ENCODE results near the gene ARHGEF38. TPM values are rescaled to one million over a fixed set of nuclear protein-coding genes. Genes with fewer than 3 reads are reported as not detected.
A peak's percentile ranks its signal among the peaks of the same experiment; 100 is the strongest.

Gene ARHGEF38, protein sequence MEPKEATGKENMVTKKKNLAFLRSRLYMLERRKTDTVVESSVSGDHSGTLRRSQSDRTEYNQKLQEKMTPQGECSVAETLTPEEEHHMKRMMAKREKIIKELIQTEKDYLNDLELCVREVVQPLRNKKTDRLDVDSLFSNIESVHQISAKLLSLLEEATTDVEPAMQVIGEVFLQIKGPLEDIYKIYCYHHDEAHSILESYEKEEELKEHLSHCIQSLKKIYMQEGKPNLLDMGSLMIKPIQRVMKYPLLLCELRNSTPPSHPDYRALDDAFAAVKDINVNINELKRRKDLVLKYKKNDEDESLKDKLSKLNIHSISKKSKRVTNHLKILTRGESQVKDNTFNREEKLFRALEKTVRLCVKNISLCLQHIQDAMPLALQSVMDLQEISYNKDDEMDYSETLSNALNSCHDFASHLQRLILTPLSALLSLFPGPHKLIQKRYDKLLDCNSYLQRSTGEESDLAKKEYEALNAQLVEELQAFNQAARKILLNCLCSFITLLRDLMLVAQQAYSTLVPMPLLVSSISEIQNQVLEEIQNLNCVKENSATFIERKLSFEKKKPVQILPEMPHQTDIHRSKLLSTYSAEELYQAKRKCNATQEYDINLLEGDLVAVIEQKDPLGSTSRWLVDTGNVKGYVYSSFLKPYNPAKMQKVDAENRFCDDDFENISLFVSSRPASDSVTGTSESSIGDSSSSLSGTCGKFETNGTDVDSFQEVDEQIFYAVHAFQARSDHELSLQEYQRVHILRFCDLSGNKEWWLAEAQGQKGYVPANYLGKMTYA
- polyA plus RNA-seq (ENCODE audit: insufficient read length in 12 of 12) = 1 to 10 TPM in 5 of 12 donors, under 1 TPM in 5, not detected in 2; 0.13 to 2.5 (median 0.89) TPM
- long read RNA-seq, donor 1, partial matches to known transcripts = 0 of 2 reads
- long read RNA-seq, donor 1, other reads (novel, unspliced or antisense) = 0 of 2 reads
- long read RNA-seq, donor 2, partial matches to known transcripts = 12 of 12 reads
- long read RNA-seq, donor 2, other reads (novel, unspliced or antisense) = 0 of 12 reads
- long read RNA-seq, donor 3 = 0 reads
- long read RNA-seq, donor 4 = 0 reads
- long read RNA-seq, donor 5 = 0 reads
- long read RNA-seq, donor 6 = 0 reads
- long read RNA-seq, donor 7 = 0 reads
- long read RNA-seq, donor 8 = 0 reads
- long read RNA-seq, donor 9 = 0 reads
- long read RNA-seq, donor 10 = 0 reads
- long read RNA-seq, donor 11 = 0 reads

DNA sequence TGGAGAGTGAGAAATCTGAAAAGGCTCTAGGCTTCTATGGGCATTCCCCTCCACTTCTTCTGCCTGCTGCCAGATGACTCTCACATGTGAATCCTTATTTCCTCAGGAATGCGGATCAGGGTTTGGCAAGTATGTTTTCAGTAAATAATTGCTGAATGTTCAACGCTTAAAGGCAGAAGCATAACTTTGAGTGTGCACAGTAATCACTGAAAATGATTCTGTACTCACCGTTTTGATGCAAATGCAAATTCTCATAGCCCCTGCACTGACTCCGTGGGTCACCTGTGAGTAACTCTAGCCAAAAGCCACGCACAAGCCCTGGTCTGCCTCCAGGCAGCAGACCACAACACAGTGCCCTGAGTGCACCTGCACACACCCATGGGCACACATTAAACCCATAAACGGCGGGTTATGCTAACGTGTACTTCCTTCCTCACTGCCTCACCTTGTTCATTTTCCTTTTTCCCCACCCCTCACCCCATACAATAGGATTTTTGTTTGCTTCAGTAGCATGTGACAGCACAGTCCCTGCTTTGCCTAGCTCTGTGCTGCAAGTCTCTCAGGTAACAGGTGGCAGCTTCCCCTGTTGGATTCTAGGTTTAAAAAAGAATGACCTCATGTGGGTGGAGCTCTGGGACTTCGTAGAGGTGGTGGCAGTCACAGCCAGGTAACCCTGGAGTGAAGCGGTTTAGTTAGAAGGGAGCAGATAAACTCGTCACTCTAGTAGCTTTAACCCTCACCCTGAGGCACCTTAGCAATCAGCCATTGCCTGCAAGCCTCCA is at the start of gene ARHGEF38:
Gene ARHGEF38, plus strand, starts transcription at position 656 of the 782 bp plus-strand sequence. CDS start 146 bp downstream, outside the sequence.
- DNase-seq = no peak

- no peak for DNase-seq
Observed at GRCh38 chr4:105503484-105503883, 48.9 kb upstream of the ARHGEF38 start.

DNA sequence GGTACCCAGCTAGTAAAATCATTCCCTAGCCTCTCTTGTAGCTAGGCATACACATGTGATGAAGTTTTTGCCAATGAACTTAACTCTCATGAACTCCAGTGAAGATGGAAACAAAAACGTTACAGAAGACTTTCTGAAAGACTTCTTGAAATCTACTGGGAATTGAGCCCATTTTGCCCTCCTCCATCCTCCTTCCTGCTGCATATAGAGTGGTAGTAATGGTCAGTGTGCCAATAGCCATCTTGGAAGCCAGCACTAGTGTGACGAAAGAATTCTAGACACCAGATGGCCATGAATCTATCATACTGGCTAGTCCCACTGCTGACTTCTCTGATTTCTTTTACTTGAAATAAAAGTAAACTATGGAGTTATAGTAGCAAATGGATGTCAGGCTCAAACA is 47.7 kb upstream of the ARHGEF38 start:
- DNase-seq = no peak

GRCh38 chr4:105509291-105509690 is 43.1 kb upstream of the ARHGEF38 start:
- DNase-seq = no peak

GRCh38 chr4:105509714-105510113 is 42.7 kb upstream of the ARHGEF38 start:
- no peak for DNase-seq

DNA sequence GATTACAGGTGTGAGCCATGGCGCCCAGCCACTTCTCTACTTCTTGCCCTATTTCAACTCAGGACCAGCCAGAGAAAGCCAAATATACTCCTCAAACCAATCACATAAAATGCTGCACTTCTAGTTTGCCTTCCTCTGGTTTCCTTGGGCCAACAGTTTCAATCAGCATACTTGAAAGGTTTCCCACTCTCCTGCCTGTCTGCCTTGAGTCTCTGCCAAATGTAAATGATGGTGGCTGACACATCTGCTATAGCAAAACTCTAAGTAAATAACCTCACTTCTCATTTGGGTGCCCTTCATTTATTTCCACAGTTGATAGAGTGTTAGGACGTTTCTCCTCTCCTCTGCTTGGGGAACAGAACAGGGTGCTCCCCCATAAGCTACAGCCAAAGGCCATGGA is 42.2 kb upstream of the ARHGEF38 start:
- no peak for DNase-seq

- DNase-seq = peak; percentile 20
Observed at GRCh38 chr4:105520819-105521790, 31.3 kb upstream of the ARHGEF38 start.

DNA sequence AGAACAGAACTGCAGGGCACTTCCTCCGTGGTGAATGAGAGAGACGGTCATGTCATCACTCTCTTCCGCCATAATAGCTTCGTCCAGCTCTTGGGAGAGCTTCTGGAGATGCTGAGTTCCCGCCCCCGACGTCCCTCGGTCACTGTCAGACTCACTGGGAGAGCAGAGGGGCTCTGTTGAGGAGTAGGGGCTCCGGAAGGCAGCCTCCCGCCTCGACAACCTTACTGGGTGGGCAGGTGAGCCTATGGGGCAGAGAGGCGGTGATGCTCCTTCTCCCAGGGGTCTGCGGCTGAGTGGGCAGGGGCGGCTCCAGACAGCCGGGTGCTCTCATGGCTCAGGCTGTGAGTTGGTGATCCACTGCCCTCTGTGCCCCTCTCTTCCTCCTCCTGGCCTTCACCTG is 25.8 kb upstream of the ARHGEF38 start:
- no peak for DNase-seq

DNA sequence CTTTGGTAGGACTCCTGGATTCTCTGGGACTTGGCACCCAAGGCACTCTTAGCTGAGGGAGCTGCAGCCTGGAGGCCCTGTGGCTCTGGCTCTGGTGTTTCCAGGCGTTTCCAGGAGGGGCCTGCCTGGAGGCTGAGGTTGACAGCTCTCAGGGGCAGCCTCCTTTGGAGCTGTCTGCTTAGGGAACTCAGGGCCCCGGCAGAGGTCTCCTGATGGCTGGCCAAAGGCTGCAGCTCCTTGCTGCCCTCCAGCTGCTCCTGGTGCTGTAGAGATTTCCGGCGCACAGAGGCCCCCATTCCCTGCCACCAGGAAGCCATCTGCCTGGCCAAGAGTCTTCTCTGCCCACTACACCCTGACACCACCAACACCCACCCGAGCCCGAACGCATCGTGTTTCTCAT is 25.3 kb upstream of the ARHGEF38 start:
- DNase-seq = no peak

DNA sequence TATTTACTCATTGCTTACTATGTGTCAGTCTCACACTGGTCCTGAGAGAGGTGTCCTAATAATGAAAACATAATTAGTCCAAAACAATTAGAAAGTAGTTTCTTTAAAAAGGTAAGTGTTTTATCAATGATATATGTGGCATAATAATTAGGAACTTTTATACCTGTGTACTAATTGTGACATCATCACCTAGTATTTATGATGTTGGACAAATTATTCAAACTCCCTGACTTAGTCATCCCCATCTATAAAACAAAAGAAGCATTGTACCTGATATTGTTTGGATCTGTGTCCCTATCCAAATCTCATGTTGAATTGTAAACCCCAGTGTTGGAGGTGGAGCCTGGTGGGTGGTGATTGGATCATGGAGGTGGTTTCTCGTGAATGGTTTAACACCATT is 15.8 kb upstream of the ARHGEF38 start:
- no peak for DNase-seq

DNA sequence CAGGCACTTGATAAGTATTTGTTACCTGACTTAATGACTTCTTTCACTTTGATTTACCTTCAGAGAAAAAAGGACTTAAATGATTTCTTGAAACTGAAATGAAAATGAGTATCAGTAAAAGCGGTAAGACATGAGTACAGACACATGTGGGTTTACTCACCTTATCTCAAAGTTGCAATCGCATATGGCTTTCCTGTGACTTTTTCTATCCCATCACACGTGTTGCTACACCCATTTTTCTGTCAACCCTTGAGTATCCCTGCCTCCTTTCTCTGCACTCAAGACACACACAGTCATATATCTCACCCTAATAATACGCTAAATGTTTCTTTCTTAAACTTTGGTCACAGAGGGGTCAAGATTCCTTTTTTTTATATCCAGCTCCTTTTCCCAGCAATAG is 11.0 kb upstream of the ARHGEF38 start:
- DNase-seq = no peak

DNA sequence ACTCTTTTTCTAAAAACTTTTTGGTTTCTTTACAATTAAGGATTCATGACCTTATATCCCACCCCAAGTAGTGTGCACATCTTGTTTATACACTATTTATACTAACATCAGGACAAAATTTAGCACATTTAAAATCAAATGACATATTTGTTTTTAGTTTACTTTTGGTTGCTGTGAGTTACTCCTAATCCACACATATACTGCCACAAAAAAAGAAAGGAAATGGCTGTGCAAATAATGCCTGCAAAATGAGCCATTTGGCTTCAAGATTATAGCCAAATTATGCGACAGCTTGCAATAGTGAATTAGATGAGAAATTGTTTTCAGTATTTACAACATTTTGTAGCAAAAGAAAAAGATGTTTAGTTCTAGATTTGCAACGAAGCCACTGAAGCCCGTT is 10.4 kb upstream of the ARHGEF38 start:
- DNase-seq = no peak

DNA sequence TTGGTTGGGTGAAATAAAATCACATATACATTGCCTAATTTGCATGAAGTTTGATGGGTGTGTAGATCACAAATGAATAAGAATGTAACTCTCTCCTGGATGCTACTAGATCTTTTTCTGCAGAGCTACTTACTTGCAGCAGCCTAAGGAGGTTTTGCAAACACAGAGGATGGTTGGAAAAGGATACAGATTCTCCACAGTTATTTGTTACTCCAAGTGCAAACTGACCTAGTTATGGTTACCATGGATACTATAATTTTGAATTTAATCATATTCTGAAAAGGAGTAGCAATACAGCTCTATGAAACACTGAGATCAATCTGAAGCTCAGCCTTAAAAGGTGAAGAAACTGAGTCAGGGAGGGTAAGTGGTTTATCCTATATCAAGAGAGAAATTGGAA is 9.1 kb upstream of the ARHGEF38 start:
- no peak for DNase-seq

GRCh38 chr4:105543881-105544280 is 8.5 kb upstream of the ARHGEF38 start:
- DNase-seq = no peak

DNA sequence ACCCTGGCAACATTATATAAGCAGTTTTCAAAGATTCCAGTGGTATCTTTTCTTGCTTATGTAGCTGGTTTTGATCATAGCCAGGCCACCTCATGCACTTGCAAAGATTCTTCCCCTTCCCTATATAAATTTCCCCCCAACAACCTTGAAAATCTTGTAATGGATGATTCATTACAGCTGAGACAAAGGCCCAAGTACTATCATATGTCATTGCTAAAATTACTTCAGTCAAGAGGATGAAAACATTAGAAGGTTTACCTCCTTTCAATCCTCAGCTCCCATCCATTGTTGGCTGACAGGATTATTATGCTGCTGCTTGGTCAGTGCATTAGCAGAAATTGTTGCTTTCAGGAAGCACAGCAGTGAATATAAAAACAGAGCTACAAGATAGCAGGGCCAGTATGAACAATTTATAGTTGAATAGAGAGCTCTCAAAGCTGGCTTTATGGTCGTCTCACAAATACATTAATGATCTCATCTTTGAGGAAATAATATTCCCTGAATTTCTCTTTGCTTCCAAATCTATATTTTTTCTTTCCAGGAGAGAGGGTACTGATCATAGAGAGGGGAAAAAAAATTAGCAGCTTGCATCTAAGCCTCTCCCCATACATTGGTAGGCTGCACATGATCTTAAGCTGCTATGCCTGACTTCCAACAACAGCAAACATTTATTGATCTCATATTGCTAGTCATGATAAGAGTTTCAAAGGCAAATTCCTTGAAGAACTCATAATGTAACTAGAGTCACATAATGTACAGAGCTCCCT is 7.7 kb upstream of the ARHGEF38 start:
- no peak for DNase-seq

- DNase-seq = no peak
Observed at GRCh38 chr4:105546086-105546485, 6.3 kb upstream of the ARHGEF38 start.

GRCh38 chr4:105547769-105548168 is 4.7 kb upstream of the ARHGEF38 start:
- DNase-seq = no peak

DNA sequence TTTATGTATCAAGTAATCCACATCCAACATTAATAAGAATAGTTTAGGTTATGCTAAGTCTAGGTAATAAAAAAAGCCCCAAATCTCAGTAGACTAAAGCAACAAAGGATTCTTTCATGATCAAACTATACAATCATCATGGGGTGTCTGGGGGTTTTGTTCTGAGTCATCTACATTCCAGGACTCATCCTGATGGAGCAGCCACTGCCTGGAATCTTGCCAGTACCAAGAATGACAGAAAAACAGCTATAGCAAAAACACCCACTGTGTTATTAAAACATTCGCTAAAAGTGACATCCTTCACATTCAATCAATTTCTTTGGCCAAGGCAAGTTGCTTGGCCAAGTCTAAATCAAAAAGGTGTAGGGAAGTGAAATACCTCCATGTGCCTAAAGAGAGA is 3.9 kb upstream of the ARHGEF38 start:
- DNase-seq = no peak

- DNase-seq = no peak
Observed at GRCh38 chr4:105550641-105551040, 1.8 kb upstream of the ARHGEF38 start.

Measured in muscle of arm (tissue), 14 donors.